T-helper 17 cell (primary cell): Measurements from ENCODE around the gene MYOC. TPM values are rescaled to one million over a fixed set of nuclear protein-coding genes. Genes with fewer than 3 reads are reported as not detected.
"Not testable (repeated sequence)": the region's sequence is repeated elsewhere in the genome, so short reads cannot be mapped to it uniquely, and the experiment has no call there.

ENCODE experiments used
- ATAC-seq: fragments of 150-1000 bp; cut with Tn5 transposase; 2 replicates; pipeline ENCODE4 v1.10.0; 2021; ENCODE audit warnings: mild to moderate bottlenecking, moderate library complexity
- DNase-seq, 3 donors: peaks; one replicate each; pipeline versions ENCODE4 v3.0.0 to v3.0.0-alpha.2; 2020 to 2021
- H3K9me3 ChIP-seq: one replicate; pipeline ENCODE4 v1.7.0; 2013; ENCODE audit warnings: low read length, mild to moderate bottlenecking; ENCODE audit not compliant: control insufficient read depth, poor library complexity, severe bottlenecking
- H3K27ac Mint-ChIP-seq: one replicate; pipeline ENCODE4 v1.8.0; 2022; ENCODE audit warnings: mild to moderate bottlenecking, moderate library complexity, mixed read lengths
- H3K27me3 Mint-ChIP-seq: one replicate; pipeline ENCODE4 v1.8.0; 2022; ENCODE audit warnings: mixed read lengths
- H3K36me3 Mint-ChIP-seq: one replicate; pipeline ENCODE4 v1.8.0; 2022; ENCODE audit warnings: low read depth, mixed read lengths
- H3K4me1 Mint-ChIP-seq: one replicate; pipeline ENCODE4 v1.8.0; 2022; ENCODE audit warnings: mild to moderate bottlenecking, mixed read lengths
- H3K4me3 Mint-ChIP-seq: one replicate; pipeline ENCODE4 v1.8.0; 2022; ENCODE audit warnings: mild to moderate bottlenecking, moderate library complexity, mixed read lengths
- total RNA-seq, 4 donors: library from RNA in 2 of 4; stranded (reverse) in 2 of 4; gene quantifications; one replicate each; pipeline ENCODE4 v1.2.3 and lab custom pipeline; 2022 to 2026

Gene MYOC
- total RNA-seq, 2 donors from 2014 or later, result not detected

DNA sequence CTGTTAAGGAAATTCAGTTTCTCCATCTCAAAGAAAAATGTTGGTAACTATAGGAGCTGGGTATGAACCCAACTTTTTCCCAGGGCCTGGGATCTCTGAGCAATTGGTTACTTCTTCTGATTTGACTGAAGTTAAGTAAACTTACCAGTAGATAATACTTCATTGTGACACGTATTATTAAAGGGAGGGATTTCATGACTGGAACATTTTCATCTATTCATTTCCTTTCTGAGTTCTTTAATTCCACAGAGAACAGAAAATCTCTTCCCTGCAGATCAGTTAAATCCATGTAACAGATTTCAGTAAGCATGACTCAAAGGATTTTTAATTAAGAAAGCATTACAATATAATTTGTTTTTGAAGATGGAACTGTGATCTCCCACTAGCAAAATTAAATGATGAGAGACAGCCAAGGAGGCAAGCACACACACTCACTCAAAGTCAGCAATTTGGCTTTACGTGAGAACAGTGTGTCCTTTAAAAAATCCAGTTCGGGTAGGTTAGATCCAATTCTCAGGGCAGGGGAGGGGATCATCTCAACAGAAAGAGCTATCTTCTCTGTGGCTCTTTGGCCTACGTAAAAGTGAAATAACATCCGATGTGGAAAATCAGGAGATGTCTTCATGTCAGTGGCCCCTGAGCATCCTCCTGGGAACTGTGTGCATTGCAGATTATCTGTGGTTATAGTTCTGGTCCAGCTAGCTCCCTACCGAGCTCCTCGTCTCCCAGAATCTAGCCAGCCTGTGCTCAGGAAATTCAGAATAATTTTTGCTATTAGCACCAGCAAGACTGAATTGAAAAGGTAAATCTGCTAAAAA lies 10.8 kb upstream of the MYOC start:
- ATAC-seq (no peak), DNase-seq (no peak)
- Mint-ChIP-seq H3K4me3 (no peak overlapping the region), H3K4me1 (peaks cover 3% of the 10 kb centered on the region), H3K27ac (no peak overlapping the region), H3K27me3 (peaks cover 19% of the 10 kb centered on the region), H3K36me3 (no peaks in the 10 kb centered on the region)
- H3K9me3 ChIP-seq, result no peaks in the 10 kb centered on the region

DNA sequence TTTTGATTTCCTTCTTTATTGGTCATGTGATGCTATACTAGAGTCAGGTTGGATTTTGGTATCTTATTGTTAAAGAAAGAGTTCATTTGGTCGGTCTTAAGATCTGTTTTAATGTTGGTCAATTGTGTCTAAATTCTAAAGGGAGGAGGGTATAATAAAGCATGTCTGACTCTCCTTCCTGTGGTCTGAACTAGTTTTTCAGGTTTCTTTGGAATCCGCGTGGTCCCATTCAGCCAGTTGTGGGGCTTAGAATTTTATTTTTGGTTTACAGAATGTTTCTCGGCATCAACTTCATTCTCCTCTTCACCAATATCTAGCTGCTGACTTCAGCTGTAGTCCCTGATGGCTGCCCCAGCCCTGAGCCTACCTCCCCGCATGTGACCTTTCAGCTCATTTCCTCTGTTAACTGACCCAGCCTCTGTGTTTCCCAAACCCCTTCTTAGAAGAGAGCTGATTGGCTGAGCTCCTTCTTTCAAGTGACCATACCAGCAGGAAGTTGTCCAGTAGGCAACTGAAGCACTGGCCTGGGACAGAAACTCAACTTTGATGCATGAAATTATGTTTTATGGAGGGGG lies 8.7 kb upstream of the MYOC start:
- DNase-seq (no peak), ATAC-seq (no peak)
- Mint-ChIP-seq H3K4me1 (peaks cover 3% of the 10 kb centered on the region), H3K36me3 (no peaks in the 10 kb centered on the region), H3K27me3 (peaks cover 19% of the 10 kb centered on the region), H3K27ac (no peak overlapping the region), H3K4me3 (no peak overlapping the region)
- no peaks in the 10 kb centered on the region for H3K9me3 ChIP-seq

DNA sequence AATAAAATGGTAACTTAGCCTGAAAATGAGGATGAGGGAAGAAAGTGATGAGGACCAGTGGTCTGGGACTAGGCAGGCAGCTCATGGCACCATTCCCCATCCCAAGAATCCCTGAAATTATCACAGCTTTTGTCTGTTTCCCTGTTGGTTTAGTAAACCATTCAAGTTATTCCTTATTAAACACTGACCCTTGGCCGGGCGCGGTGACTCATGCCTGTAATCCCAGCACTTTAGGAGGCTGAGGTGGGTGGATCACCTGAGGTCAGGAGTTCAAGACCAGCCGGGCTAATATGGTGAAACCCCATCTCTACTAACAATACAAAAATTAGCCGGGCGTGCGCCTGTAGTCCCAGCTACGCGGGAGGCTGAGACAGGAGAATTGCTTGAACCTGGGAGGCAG lies 3.7 kb upstream of the MYOC start:
- ATAC-seq, H3K27ac Mint-ChIP-seq, DNase-seq, H3K4me3 Mint-ChIP-seq, H3K36me3 Mint-ChIP-seq, H3K9me3 ChIP-seq: not testable (repeated sequence)
- Mint-ChIP-seq H3K4me1 (peaks cover 12% of the 10 kb centered on the region), H3K27me3 (peaks cover 26% of the 10 kb centered on the region)

DNA sequence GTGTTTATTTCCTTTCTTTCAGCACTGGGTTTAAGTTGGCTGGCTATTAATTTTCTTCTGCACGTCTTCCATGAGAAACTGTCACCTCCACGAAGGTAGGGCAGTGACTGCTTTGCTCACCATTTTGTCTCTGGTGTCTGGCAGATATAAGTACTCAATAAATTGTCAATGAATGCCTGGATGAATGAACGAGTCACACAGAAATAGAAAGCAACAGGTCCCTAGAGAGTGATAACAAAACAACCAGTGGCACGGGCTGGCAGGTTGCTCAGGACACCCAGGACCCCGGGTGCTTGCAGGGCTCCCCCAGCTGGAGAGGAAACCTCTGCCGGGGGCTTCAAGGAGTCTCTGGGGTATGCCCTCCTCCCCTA lies 3.2 kb upstream of the MYOC start:
- H3K27me3 Mint-ChIP-seq, result peaks cover 31% of the 10 kb centered on the region
- no peak for DNase-seq
- peak overlapping the region; percentile 71 for H3K4me3 Mint-ChIP-seq
- H3K9me3 ChIP-seq, result no peaks in the 10 kb centered on the region
- H3K27ac Mint-ChIP-seq, result peak overlapping the region; percentile 4
- H3K4me1 Mint-ChIP-seq, result peaks cover 12% of the 10 kb centered on the region
- no peaks in the 10 kb centered on the region for H3K36me3 Mint-ChIP-seq
- peak; percentile 16 for ATAC-seq

- peak; percentile 91 for ATAC-seq
Measured at GRCh38 chr1:171654942-171655745, 2.7 kb upstream of the MYOC start.

GRCh38 chr1:171654201-171654941 lies 1.9 kb upstream of the MYOC start:
- Mint-ChIP-seq H3K27ac (no peak overlapping the region), H3K27me3 (peaks cover 33% of the 10 kb centered on the region), H3K4me3 (peak overlapping the region; percentile 55), H3K4me1 (peaks cover 12% of the 10 kb centered on the region), H3K36me3 (no peaks in the 10 kb centered on the region)
- no peak for ATAC-seq
- DNase-seq, result no peak
- H3K9me3 ChIP-seq, result no peaks in the 10 kb centered on the region

More at GRCh38 chr1:171654942-171655745, 2.7 kb upstream of the MYOC start:
- Mint-ChIP-seq H3K4me3 (peak overlapping the region; percentile 71), H3K27ac (peak overlapping the region; percentile 4), H3K4me1 (peaks cover 12% of the 10 kb centered on the region), H3K36me3 (no peaks in the 10 kb centered on the region), H3K27me3 (peaks cover 33% of the 10 kb centered on the region)
- no peaks in the 10 kb centered on the region for H3K9me3 ChIP-seq
- DNase-seq, result peak; percentile 26 to 56 (median 45)

DNA sequence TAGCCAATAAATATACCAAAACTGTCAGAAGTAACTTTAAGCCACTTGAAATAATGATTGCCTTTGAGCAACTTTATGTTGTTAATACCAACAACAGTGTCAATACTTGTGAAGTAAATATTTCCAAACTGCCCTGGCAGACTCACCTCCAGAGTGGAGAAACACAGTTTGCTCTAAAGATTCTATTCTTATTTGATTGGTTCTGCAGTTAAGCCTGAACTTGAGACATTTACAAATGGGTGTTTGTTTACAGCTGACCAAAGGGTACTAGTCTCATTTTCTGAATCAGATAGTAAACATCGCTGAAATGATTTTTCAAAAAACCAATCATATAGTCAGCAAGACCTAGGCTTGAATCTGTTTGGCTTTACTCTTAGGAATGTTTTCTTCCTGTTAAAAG lies 1.3 kb upstream of the MYOC start:
- Mint-ChIP-seq H3K4me1 (peaks cover 12% of the 10 kb centered on the region), H3K4me3 (no peak overlapping the region), H3K27ac (no peak overlapping the region), H3K27me3 (peaks cover 33% of the 10 kb centered on the region), H3K36me3 (no peaks in the 10 kb centered on the region)
- ATAC-seq, result no peak
- H3K9me3 ChIP-seq, result no peaks in the 10 kb centered on the region
- no peak for DNase-seq

- H3K9me3 ChIP-seq, result no peaks in the 10 kb centered on the region
- ATAC-seq (no peak), DNase-seq (no peak)
- Mint-ChIP-seq H3K4me1 (peaks cover 9% of the 10 kb centered on the region), H3K4me3 (no peak overlapping the region), H3K27me3 (peaks cover 13% of the 10 kb centered on the region), H3K27ac (no peak overlapping the region), H3K36me3 (no peaks in the 10 kb centered on the region)
Measured at GRCh38 chr1:171646249-171646560, 6.3 kb downstream of the MYOC start.

DNA sequence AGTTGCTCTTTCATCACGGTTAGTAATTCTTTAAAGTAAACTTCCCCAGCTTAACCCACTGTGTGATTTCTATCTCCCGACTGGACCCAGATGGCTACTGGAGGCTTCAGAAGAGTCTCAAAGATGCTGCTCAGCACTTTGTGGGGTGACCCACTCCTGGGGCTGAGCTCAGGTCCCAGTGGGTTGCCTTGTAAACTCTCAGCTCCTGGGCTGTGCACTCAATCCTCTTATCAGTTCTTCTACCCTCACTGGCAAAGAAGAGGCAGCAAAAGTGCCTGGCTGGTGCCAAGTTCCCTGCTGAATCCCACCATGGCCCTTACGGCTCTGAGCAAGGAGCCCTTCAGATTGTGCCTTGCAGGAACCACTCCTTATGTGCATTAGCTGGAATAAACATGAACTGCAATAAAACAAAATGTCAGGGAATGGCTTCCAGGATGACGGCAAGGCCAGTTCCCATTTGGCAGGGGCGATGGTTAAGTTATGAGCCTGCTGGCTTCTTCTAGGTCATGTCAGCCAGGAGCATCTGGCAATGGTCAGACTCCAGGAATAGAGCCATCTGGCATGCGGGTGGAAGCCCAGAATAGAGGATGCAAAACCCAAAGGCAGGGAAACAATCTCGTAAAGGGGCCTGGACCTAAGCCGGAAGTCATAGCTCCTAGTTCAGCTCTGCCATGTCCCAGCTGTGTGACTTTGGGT lies 6.8 kb downstream of the MYOC start:
- no peaks in the 10 kb centered on the region for H3K9me3 ChIP-seq
- ATAC-seq (no peak), DNase-seq (no peak)
- Mint-ChIP-seq H3K27me3 (peaks cover 13% of the 10 kb centered on the region), H3K36me3 (no peaks in the 10 kb centered on the region), H3K27ac (no peak overlapping the region), H3K4me3 (no peak overlapping the region), H3K4me1 (peaks cover 9% of the 10 kb centered on the region)

DNA sequence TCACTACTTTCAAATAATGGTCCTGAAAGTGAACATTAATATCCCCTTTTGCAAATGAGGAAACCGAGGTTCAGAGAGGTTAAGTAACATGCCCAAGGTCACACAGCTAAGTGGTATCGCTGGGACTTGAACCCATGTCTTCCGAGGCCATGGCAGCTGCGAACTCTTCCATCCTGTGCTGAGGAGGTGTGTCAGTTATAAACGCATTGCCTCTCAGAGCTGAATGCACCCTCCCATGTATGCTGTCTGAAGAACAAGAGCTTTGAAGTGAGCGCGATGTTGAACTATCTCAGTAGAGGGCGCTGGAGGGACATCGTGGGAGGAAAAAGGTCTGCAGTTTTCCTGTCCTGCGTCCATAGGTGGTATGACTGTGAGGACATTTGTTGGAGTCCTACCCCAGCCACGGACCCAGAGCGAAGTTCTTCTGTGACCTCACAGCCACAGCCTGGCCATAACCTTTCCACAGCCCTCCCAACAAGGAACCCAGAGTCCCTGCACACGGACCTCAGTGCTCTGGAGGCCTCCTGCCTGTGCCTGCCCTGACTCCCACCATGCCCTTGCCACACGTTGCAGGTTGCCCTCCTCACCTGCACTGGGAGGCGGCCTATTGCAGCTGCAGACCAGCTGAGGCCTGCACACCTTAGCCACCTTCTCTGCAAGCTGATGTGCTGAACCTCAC lies 7.5 kb downstream of the MYOC start:
- H3K27ac Mint-ChIP-seq, result no peak overlapping the region

DNA sequence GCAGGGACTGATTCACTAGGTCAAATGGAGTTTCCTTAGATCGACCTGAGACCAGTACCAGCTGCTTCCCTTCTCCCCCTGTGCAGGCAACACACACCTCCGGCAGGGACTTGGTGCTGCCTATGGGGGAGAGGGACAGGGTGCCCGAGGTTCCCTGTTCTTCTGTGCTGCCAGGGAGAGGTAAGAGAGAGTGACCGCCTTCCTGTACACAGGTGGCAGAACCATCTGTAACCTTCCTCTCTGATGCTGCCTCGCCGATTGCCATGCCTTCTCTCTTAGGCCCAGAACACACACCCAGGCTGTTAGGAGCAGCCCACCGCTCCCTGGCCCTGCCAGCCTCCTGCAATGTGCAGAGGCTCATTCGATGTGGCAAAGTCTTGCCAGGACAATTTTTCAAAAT lies 9.3 kb downstream of the MYOC start:
- ATAC-seq (no peak), DNase-seq (no peak)
- H3K9me3 ChIP-seq, result no peaks in the 10 kb centered on the region
- peaks cover 24% of the 10 kb centered on the region for H3K27me3 Mint-ChIP-seq
- H3K4me1 Mint-ChIP-seq, result peaks cover 9% of the 10 kb centered on the region
- no peak overlapping the region for H3K4me3 Mint-ChIP-seq
- no peak overlapping the region for H3K27ac Mint-ChIP-seq
- no peaks in the 10 kb centered on the region for H3K36me3 Mint-ChIP-seq

More for the DNA sequence above, 7.5 kb downstream of the MYOC start:
- no peaks in the 10 kb centered on the region for H3K9me3 ChIP-seq
- ATAC-seq (peak; percentile 88), DNase-seq (peak in 2 of 3 donors; percentile 16 to 48)
- Mint-ChIP-seq H3K27me3 (peaks cover 17% of the 10 kb centered on the region), H3K4me1 (peaks cover 9% of the 10 kb centered on the region), H3K4me3 (peak overlapping the region; percentile 19), H3K36me3 (no peaks in the 10 kb centered on the region)

GRCh38 chr1:171642197-171642596 lies 10.3 kb downstream of the MYOC start:
- Mint-ChIP-seq H3K4me3 (no peak overlapping the region), H3K27me3 (peaks cover 24% of the 10 kb centered on the region), H3K4me1 (peaks cover 9% of the 10 kb centered on the region), H3K36me3 (no peaks in the 10 kb centered on the region), H3K27ac (no peak overlapping the region)
- no peaks in the 10 kb centered on the region for H3K9me3 ChIP-seq
- no peak for DNase-seq
- ATAC-seq, result no peak
